HG02798 (cell line): Measurements from ENCODE around the gene BTNL2.
"Not testable (repeated sequence)": the region's sequence is repeated elsewhere in the genome, so short reads cannot be mapped to it uniquely, and the experiment has no call there.

ENCODE experiments used
- ATAC-seq: cut with Tn5 transposase; IDR thresholded peaks from one replicate; pipeline ENCODE4 v1.9.1; 2021; ENCODE audit warnings: mild to moderate bottlenecking; ENCODE audit not compliant: unreplicated experiment, poor library complexity

The BTNL2 gene

DNA sequence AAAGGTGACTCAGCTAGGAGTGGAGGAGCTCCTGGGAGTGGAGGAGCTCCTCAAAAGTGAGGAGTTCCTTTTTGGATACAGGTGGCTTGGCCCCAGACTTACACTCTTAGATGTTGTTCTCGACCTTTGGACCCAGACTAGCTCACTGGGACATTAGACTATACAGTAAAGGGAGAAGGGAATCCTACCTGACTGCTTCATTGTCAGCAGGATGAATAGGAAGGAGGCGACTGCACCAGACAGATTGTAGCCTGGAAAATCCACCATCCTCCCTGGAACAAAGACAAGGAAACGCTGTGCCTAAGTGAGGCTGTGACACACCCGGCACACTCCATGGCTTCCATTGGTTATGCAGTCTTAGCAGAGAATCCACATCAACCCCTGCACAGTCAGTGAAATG lies at the start of gene BTNL2:
Gene BTNL2 (minus strand): TSS at position 325 of the 400 bp plus-strand sequence. CDS start 58 bp downstream, at position 267.
- ATAC-seq, result no peak

- no peak for ATAC-seq
Measured at GRCh38 chr6:32449088-32449736, 42.2 kb upstream of the BTNL2 start.

DNA sequence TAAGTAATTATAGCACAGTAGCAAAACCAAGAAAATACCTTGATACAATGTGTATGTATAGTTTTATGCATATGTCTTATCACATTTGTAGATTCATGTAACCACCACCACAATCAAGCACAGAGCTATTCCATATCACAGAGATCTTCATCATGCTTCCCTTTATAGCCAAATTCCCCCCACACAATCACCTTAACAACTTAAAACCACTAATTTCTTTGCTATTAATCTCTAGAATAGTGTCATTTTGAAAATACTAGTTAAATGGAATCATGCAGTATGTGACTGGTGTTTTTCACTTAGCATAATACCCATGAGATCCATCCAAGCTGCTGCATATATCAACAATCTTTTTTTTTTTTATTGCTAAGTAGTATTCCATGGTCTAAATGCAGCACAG lies 41.0 kb upstream of the BTNL2 start:
- ATAC-seq, result no peak

DNA sequence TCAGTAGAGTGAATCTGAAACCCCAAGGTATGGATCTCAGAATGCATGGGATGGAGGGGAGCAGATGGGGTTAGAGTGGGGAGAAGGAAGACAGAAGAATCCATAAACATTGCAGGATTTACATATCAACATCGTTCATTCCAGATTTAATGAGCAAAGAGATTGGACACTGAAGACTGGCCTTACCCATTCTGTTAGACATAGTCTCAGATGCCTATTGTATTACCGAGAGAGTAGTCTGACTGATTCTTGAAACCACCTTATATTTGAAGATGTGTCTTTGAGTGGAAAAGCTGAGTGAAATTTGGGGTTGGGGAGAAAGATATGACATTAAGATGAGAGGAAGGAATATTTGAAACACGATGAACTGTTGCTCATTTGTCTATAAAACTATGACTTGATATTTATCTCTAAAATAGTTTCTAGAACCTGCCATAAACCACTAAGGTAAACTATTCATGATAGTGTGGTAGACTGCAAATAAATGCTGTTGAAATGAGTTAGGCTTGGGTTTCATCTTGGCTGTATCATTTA lies 38.4 kb upstream of the BTNL2 start:
- ATAC-seq, result no peak

- no peak for ATAC-seq
Measured at GRCh38 chr6:32444433-32444832, 37.5 kb upstream of the BTNL2 start.

DNA sequence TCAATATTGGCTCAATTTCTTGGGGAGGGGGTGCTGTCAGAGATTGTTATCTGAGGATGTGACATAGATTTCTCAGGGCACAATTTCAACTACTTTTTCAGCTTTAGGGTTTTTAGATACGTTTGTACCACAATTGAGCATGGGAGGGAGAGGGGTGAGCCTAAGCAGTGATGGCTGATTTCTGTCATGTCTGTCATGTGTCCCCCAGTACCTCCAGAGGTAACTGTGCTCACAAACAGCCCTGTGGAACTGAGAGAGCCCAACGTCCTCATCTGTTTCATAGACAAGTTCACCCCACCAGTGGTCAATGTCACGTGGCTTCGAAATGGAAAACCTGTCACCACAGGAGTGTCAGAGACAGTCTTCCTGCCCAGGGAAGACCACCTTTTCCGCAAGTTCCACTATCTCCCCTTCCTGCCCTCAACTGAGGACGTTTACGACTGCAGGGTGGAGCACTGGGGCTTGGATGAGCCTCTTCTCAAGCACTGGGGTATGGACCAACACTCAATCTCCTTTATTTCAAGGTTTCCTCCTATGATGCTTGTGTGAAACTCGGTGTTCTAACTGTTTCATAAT lies 36.1 kb upstream of the BTNL2 start:
- no peak for ATAC-seq

DNA sequence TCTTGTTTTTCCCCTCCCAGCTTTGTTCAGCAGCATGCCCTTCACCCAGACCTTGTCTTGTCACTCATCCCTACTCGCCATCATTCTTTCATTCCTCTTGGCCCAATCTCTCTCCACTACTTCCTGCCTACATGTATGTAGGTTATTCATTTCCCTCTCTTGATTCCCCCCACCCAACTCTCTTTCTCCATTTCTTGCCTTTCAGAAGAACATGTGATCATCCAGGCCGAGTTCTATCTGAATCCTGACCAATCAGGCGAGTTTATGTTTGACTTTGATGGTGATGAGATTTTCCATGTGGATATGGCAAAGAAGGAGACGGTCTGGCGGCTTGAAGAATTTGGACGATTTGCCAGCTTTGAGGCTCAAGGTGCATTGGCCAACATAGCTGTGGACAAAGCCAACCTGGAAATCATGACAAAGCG lies 35.3 kb upstream of the BTNL2 start:
- no peak for ATAC-seq

GRCh38 chr6:32439602-32440214 lies 32.7 kb upstream of the BTNL2 start, which contains the start of gene HLA-DRA:
Gene HLA-DRA (plus strand): TSS chr6:32439887. CDS start chr6:32439951, 64 bp downstream.
- ATAC-seq, result peak; percentile 82

GRCh38 chr6:32439139-32439538 lies 32.2 kb upstream of the BTNL2 start:
- no peak for ATAC-seq

- ATAC-seq, result peak; percentile 75
Measured at GRCh38 chr6:32436995-32437836, 30.2 kb upstream of the BTNL2 start.

- ATAC-seq, result no peak
Measured at GRCh38 chr6:32436186-32436585, 29.2 kb upstream of the BTNL2 start.

DNA sequence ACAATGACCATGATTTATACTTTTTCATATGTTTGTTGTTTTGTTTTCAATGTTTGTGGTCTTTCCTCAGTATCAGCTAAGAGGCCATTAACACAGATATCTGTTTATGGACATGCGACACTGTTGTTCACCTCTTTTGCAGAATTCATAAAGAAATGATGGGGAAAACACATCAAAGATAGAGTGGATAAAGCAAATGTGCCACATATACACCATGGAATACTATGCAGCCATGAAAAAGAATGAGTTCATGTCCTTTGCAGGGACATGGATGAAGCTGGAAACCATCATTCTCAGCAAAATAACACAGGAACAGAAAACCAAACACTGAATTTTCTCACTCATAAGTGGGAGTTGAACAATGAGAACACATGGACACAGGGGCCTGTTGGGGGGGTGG lies 27.0 kb upstream of the BTNL2 start:
- not testable (repeated sequence) for ATAC-seq

DNA sequence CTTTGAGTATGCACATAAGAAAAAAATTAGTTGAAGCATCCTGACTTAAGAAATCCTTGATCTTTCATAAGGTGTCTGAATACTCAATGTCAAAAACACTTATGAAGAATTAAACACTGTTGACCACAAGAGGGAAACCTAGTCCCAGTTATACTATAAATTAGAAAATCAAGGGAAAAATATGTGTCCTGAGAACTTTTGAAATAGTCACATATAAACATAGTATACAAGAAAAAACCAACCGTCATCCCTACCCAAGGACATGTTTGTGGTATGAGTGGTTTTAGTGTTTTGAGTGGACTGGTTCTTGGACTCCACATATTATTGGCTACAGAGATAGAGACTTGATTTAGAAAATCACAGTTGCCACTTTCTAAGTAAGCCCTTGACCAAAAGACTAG lies 25.1 kb upstream of the BTNL2 start:
- no peak for ATAC-seq

- ATAC-seq, result no peak
Measured at GRCh38 chr6:32431142-32431541, 24.2 kb upstream of the BTNL2 start.

- ATAC-seq, result no peak
Measured at GRCh38 chr6:32430179-32430578, 23.2 kb upstream of the BTNL2 start.

GRCh38 chr6:32427934-32428474 lies 21.0 kb upstream of the BTNL2 start:
- no peak for ATAC-seq

GRCh38 chr6:32427218-32427617 lies 20.2 kb upstream of the BTNL2 start:
- no peak for ATAC-seq

DNA sequence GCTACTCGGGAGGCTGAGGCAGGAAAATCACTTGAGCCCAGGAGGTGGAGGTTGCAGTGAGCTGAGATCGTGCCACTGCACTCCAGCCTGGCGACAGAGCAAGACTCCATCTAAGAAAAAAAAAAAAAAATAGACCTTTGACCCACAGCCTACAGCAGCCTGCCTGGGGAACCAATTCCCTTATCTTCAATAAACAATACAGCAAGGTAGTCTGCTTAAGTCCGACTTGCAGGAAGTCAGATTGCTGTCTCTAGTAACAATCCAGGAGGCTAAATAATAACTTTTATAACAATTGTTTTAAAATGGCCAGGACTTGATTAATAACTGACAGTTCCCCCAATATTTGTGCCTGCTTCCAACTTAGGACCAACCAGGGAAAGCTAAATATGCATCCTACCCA lies 19.4 kb upstream of the BTNL2 start:
- ATAC-seq, result no peak

- no peak for ATAC-seq
Measured at GRCh38 chr6:32424589-32425300, 17.8 kb upstream of the BTNL2 start.

DNA sequence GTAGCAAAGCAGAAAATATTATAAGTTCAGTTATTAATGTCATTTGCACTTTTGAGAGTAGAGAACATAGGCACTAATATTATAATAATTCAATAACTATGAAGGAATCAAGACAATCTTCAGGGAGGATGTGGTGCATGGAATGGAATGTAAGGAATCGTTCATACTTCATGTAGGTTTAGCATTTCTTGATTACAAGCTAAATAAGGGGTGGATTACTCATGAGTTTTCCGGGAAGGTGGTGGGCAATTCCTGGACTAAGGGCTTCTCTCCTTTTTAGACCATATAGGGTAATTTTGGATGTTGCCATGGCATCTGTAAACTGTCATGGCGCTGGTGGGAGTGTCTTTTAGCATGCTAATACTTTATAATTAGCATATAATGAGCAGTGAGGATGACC lies 9.1 kb upstream of the BTNL2 start:
- no peak for ATAC-seq
